Kidney epithelial cell (primary cell): ENCODE data around the gene RAPSN. TPM values are rescaled to one million over a fixed set of nuclear protein-coding genes. Genes with fewer than 3 reads are reported as not detected.

Experiments used
- DNase-seq: peaks from one replicate; pipeline ENCODE4 v3.0.0-alpha.2; 2010; ENCODE audit warnings: low read depth
- H3K27me3 ChIP-seq: 2 replicates; pipeline ENCODE4 v1.6.0; 2011; ENCODE audit warnings: low read length; ENCODE audit not compliant: control insufficient read depth, insufficient read depth
- H3K36me3 ChIP-seq: 2 replicates; pipeline ENCODE4 v1.5.1; 2011; ENCODE audit warnings: low read length; ENCODE audit not compliant: control insufficient read depth, insufficient read depth
- H3K4me3 ChIP-seq: 2 replicates; pipeline ENCODE4 v1.5.1; 2011; ENCODE audit warnings: low read depth, mild to moderate bottlenecking, control low read depth, low read length
- CTCF ChIP-seq: IDR thresholded peaks from 2 replicates; pipeline ENCODE4 v1.5.1; 2011; ENCODE audit warnings: mild to moderate bottlenecking, moderate library complexity, low read length, control low read depth, inconsistent platforms; ENCODE audit not compliant: insufficient read depth, poor library complexity, severe bottlenecking
- total RNA-seq: library from RNA; depleted of rRNA; stranded (reverse); fragments of >200 nt; gene quantifications from 2 replicates; pipeline ENCODE4 v1.2.3, GENCODE V29; 2015

RAPSN gene
- total RNA-seq, 1 donor from 2014 or later, result 0.21 TPM

GRCh38 chr11:47398551-47398950 lies 50.4 kb downstream of the RAPSN start:
- no peak overlapping the region for H3K4me3 ChIP-seq
- TF ChIP-seq CTCF, result no peak
- no peak for DNase-seq
- no peaks in the 10 kb centered on the region for H3K36me3 ChIP-seq
- no peaks in the 10 kb centered on the region for H3K27me3 ChIP-seq

GRCh38 chr11:47398011-47398410 lies 50.9 kb downstream of the RAPSN start:
- no peak for DNase-seq
- Histone ChIP-seq H3K4me3 (no peak overlapping the region), H3K27me3 (no peaks in the 10 kb centered on the region), H3K36me3 (no peaks in the 10 kb centered on the region)
- no peak for TF ChIP-seq CTCF

GRCh38 chr11:47396049-47396320 lies 53.0 kb downstream of the RAPSN start:
- no peak for TF ChIP-seq CTCF
- H3K27me3 ChIP-seq, result no peaks in the 10 kb centered on the region
- no peak for DNase-seq
- no peak overlapping the region for H3K4me3 ChIP-seq
- H3K36me3 ChIP-seq, result no peaks in the 10 kb centered on the region

GRCh38 chr11:47395223-47396048 lies 53.5 kb downstream of the RAPSN start:
- TF ChIP-seq CTCF, result no peak
- H3K4me3 ChIP-seq, result no peak overlapping the region
- no peaks in the 10 kb centered on the region for H3K36me3 ChIP-seq
- no peak for DNase-seq
- H3K27me3 ChIP-seq, result no peaks in the 10 kb centered on the region

GRCh38 chr11:47394322-47395222 lies 54.4 kb downstream of the RAPSN start:
- no peaks in the 10 kb centered on the region for H3K27me3 ChIP-seq
- TF ChIP-seq CTCF, result no peak
- no peaks in the 10 kb centered on the region for H3K36me3 ChIP-seq
- no peak overlapping the region for H3K4me3 ChIP-seq
- no peak for DNase-seq
